Astrocyte of the spinal cord (primary cell): ENCODE measurements around the gene TSPAN6.
A peak's percentile ranks its signal among the peaks of the same experiment; 100 is the strongest.

ENCODE experiments used
- DNase-seq: peaks from one replicate; pipeline ENCODE4 v3.0.0; 2011; ENCODE audit warnings: low read depth, low spot score
- H3K4me3 ChIP-seq: 2 replicates; pipeline ENCODE4 v1.5.1; 2011; ENCODE audit warnings: low read depth, mild to moderate bottlenecking, low read length, moderate library complexity
- CTCF ChIP-seq: IDR thresholded peaks from 2 replicates; pipeline ENCODE4 v1.5.1; 2012; ENCODE audit warnings: low read depth, mild to moderate bottlenecking, low read length, inconsistent platforms
- in situ Hi-C: cut with HindIII; loops from 2 replicates; pipeline ENCODE4 v1.10.0; 2017; ENCODE audit warnings: low sequenced_read_pairs

The TSPAN6 gene

DNA sequence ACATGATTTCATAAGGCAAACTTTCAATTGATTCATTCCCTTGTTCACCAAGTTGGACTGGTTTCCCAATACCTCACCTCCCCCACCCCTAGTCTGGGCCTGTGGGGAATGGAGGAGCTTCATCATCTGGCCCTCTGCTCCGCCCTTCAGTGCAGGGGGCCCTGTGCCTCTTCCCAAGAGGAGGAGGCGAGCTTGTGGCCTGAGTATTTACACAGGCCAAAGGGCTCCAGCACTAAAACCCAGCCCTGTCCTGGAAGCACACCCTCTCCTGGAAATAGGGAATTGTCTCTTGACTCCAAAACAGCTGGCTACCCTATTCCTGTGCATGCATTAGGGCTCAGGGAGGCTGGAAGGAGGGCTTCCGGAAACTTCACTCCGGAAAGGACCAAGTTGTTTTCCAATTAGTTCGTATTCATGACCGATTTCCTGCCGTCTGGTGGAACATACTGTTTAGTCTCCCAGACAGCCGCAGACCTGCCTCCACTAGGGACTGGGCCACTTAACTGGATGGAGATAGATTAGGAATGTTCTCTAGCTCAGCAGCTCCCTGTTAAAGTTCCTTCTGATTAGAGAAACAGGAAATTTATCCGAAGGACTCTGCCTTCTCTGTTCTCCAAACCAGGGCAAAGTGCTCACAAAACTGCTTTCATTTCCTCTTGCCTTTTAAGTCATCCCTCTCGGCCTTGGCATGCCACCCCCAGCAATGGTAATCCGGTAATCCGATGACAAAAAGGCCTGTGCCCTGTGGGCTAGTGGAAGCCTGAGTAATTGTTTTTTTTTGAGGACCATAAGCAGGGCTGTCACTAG lies 13.1 kb upstream of the TSPAN6 start:
- DNase-seq, result peak; percentile 90
- H3K4me3 ChIP-seq, result no peak overlapping the region
- in situ Hi-C loops, result no loop called here
- no peak for TF ChIP-seq CTCF

- peak; percentile 91 for DNase-seq
- H3K4me3 ChIP-seq, result no peak overlapping the region
- TF ChIP-seq CTCF, result no peak
- in situ Hi-C loops, result no loop called here
Observed at GRCh38 chrX:100648458-100649417, 12.1 kb upstream of the TSPAN6 start.

GRCh38 chrX:100647739-100648138 lies 11.1 kb upstream of the TSPAN6 start:
- H3K4me3 ChIP-seq, result no peak overlapping the region
- in situ Hi-C loops, result no loop called here
- DNase-seq, result no peak
- TF ChIP-seq CTCF, result no peak

- in situ Hi-C loops, result no loop called here
- no peak overlapping the region for H3K4me3 ChIP-seq
- peak; percentile 45 for DNase-seq
- TF ChIP-seq CTCF, result no peak
Observed at GRCh38 chrX:100647095-100647494, 10.5 kb upstream of the TSPAN6 start.

DNA sequence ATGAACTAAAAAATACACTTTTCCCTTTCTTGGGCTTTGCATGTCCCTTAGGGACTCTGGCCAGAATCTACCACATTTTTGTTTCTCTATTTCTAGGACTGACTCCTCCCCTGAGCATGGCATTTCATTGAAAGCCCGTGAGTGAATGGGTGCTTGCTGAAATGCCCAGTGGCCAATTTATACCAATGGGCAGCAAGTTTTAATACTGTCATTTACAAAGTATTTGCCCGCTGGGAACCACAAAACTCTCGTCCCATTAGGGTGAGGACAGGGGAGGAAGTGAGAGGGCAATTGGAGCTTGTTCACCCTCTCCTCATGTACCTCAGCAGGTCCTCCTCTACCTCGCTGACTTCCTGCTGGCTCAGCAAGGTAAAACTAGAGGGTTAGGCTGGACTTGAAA lies 8.5 kb upstream of the TSPAN6 start:
- DNase-seq, result no peak
- in situ Hi-C loops, result no loop called here
- H3K4me3 ChIP-seq, result peak overlapping the region; percentile 51
- TF ChIP-seq CTCF, result no peak

GRCh38 chrX:100643956-100644860 lies 7.6 kb upstream of the TSPAN6 start, which contains the start of gene SRPX2:
TSS of gene SRPX2 (plus strand) at chrX:100644199. CDS start at chrX:100646323, 2,124 bp downstream.
- peak within 1 kb of the TSS; percentile 51 for H3K4me3 ChIP-seq
- in situ Hi-C loops, result no loop called here
- peak; percentile 89 for DNase-seq

More at GRCh38 chrX:100643956-100644860, 7.6 kb upstream of the TSPAN6 start, which contains the start of gene SRPX2:
- no peak for TF ChIP-seq CTCF
